HG03378 (cell line): ENCODE measurements around the gene BPIFB3.

Source experiments
- ATAC-seq: cut with Tn5 transposase; IDR thresholded peaks from one replicate; pipeline ENCODE4 v1.9.1; 2021; ENCODE audit warnings: mild to moderate bottlenecking, moderate library complexity; ENCODE audit not compliant: unreplicated experiment

Gene BPIFB3

DNA sequence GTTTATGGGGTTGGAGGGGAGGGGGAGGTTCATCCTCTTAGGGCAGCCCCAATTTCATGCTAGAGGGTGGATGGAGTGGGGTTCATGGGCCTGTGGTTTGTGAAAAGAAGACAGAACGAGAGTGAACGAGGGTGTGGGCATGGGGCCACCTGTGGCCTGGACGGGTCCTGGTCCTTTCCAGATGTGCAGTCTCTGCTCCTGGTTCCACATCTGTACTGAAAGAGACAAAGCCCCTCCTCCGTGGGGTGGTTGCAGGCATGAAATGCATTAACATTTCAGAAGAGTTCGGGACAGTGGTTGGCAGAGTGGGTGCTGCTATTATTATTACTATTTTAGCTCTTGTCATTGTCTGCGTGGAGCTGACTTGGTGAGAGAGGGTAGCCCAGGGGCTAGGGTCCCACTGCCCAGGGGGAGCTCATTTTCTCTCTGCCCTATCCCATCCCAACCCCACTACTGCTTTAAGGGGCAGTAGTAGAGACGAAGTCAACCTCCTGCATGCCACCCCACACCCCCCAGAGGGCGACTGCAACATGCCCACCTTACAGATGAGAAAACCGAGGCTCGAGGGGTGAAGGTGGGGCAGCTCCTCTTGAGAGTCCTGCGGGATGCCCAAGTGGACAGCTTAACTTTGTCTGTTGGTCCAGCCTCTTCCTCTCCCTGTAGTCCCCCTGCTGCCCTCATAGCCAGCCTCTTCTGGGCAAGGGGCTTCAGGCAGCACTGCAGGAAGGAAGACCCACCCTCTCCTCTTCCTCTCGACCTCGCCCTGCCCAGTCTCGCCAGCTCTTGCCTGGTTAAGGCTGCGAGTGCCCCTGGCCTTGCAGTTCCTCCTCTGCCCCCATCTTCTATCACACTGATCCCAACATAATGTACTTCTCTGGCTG lies 37.8 kb upstream of the BPIFB3 start:
- ATAC-seq, result no peak

DNA sequence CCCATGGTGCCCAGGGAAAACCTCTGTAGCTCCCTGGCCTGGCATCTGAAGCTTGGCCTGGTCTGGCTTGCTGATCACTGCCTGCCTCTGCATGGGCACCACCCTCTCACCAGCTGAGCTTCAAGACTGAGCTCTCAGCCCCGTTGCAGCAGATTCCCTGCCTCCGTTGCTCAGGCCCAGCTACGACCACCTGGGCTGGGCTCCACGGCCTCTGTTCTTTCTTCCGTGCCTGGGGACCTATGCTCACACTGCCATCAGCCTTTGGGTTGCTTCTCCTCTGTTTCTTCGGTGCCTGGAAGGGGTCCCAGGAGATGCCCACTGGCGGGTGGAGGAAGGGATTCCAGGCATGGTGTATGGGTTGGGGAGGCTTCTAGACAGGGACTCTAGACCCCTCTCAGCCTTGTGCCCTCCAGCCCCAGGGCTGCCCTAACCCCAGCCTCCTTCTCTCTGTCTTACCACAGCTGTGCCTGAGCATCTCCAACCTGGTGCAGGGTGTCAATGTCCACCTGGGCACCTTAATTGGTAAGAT lies 37.1 kb upstream of the BPIFB3 start:
- ATAC-seq, result no peak

DNA sequence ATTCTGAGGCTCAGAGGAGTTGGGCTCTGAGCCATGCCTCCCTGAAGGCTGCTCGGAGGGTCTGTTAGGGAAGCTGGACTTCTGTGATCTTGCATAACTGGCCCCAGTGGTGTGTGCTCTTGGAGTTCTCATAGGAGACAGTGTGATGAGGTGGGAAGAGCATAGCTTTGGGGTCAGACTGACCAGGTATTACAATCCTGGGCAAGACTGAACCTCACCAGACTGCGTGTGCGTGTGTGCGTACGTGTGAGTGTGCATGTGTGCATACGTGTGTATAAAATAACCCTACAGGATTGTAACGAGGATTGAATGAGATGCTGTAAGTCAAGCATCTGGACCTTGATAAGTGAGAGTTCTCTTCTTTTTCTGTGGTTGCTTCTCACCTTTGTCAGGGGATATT lies 36.2 kb upstream of the BPIFB3 start:
- no peak for ATAC-seq

DNA sequence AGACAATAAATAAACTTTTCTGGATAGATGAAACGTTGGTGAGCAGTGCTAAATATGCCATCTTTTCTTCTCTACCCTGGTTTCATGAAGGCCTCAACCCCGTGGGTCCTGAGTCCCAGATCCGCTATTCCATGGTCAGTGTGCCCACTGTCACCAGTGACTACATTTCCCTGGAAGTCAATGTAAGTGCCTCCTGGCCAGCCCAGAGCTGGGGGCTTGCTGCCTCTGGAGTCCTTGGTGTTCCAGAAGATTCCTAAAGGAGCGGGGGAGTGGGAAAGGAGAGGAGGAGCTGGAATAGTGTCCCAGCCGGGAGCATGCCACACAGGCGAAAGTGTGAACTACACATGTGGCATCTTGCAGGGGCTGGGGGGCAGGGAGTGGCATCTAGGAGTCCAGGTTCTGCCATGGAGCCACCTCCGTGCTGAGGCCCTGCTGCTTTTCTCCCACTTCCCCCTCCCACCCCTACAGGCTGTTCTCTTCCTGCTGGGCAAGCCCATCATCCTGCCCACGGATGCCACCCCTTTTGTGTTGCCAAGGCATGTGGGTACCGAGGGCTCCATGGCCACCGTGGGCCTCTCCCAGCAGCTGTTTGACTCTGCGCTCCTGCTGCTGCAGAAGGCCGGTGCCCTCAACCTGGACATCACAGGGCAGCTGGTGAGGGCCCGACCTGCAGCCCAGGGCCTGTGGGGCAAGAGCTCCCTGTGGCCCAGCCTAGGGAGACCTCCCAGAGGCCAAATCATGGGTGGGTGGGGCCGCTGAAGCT lies 35.4 kb upstream of the BPIFB3 start:
- ATAC-seq, result no peak

DNA sequence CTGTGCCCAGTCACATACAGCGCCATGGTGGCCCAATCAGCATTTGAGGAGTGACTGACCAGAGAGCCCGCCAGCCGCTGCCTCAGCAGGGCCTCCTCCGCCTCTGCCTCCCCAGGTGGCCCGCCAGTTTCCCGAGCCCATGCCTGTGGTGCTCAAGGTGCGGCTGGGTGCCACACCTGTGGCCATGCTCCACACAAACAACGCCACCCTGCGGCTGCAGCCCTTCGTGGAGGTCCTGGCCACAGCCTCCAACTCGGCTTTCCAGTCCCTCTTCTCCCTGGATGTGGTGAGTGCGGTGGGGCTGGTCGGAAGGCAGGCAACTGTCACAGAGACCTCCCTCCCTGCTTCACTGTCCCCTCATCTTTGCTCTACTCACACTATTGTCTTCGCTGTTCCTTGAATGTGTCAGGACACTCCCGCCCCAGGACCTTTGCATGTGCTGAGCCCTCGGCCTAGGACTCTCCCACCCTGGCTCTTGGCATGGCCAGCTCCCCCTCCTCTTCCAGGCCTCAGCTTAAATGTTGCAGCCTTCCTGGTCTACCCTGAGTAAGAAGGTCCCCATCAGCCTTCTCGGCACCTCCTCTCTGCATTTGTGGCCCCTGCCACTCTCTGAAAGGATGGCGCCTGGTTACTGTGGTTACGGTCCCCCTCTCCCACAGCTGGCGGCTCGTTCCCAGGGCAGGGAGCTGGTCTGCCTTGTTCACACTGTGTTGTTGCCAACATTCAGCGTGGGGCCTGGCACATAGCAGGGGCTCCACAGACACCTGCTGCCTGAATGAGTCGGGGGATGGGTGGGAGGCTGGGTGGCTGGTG lies 34.0 kb upstream of the BPIFB3 start:
- no peak for ATAC-seq

DNA sequence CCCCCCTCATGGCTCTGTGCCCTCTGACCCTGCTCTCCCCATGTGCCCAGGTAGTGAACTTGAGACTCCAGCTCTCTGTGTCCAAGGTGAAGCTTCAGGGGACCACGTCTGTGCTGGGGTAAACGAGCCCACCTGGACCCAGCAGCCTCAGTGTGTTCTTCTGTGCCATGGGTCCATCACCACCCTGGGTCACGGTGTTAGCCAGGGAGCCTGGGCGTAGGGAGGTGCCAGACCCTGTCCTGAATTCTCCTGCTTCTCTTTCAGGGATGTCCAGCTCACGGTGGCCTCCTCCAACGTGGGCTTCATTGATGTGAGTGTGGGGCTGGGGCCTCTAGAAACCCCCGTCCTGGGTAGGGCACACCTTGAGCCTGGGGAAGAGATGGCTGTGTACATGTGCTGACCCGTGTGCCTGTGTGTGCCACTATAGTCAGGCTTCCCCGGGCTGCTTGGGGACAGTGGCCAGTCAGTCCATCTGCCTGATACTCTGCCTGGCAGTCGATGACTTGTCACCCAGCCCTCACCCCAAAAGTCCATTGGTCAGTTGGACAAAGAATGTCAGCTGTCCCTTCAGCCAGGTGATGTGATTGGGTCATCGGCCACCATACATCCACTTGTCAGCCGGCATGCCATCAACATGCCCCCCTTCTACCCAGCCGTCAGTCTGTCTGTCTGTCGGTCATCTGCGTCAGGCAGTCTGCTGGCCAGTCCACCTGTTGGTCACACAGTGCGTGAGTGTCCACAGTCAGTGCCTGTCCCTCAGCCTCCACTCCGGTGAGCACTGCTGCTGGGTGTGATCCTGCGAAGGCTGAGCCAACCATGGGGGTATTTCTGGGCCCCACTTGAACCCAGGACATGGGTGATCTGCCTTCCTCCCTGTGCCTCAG lies 33.2 kb upstream of the BPIFB3 start:
- no peak for ATAC-seq

DNA sequence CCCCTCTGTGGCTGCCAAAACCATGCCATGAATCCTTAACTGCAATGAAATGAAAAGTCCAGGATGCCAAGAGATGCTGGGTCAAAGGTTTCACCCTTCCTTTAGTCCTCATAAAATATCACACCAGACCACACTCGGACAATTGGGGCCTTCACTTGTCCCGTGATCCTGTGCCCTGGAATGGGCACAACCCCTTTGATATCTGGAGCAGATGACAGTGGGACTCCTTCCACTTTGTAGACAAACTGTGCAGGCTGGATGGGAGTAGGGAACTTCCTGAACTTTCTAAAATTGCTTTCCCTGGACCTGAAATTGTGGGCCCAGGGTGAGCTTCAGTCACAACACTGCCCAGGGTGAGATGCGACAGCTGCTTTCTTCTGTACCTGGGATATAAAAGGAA lies 31.8 kb upstream of the BPIFB3 start:
- no peak for ATAC-seq

DNA sequence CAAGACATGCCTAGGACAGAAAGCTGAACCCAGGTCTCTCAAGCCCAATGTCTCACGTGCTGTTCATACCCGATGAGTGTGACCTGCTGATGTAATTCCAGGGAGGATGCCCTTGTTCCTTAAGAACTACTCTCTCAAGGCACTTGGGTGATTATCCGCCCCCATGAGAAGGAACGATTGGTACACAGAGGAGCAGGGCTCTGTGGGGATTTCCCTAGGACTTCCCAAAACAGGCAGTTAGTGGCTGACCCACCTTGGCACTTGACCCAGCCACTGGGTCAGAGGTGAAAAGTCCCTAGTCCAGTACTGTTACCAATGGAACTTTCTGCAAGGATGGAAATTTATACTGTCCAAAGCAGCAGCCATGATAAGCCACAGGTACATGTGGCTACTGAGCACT lies 31.4 kb upstream of the BPIFB3 start:
- ATAC-seq, result no peak

DNA sequence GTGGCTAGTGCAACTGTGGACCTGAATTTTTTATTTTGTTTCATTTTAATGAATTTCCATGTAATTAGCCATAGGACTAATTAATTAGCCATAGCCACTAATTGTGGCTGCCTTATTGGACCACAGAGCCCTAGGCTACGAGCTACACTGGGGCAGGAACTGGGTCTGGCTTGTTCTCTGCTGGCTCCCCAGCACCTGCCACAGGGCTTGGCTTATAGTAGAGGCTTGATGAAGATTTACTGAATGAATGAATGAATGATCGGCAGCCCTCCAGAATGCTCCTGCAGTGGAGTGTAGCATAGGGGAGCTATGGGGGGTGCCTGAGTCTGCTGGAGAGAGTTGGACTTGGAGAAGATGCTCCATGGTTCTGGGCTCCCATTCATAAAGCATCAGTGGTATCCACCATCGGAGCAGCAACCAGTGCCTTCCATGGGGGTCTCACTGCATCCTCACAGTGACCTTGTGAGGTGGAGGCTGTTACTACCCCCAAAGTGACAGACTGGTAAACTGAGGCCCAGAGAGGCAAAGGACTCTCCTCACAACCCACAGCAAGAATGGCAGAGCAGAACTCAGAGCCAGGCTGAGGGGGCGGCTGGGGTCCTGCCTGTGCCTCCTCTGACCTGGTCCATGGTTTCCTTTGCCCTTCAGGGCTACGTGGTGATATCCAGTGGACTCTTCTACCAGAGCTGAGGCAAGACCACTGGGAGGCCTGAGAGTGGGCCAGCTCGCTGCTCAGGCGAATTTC lies 30.8 kb upstream of the BPIFB3 start:
- no peak for ATAC-seq

DNA sequence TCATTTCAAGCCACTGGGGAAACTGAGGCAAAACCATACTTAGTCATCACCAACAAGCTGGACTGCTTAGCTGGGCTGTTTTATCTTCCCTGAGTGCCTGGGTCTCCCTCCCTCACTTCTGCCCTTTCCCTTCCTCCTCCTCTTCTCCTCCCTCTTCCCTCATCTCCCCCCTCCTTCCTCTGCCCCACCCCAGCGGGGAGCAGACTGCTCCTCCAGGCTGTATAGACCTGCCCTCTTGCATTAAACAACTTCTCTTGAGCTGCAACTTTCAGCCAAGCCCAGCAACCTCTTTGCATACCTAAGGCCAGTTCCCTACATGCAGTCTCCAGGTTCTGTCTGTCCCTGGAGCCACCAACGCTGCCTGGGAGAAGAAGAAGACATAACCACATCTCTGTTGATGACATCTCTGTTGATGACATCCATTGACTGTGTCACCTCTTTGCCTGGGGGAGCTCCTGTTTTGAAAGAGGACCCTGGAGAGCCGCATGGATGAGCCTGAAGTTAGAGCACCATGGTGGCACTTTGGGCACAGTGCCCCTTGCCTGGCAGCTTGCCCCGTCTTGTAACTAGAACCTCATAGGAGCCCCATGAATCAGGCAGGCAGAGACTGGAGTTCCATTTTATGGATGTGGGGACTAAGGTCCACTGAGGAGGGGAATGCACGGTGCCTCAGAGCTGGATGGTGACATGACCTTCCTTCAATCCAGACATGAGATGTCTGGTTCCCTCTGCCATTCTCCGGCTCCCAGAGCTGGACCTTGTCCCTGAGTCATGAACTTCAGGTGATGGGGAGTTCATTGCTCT lies 30.1 kb upstream of the BPIFB3 start:
- no peak for ATAC-seq

DNA sequence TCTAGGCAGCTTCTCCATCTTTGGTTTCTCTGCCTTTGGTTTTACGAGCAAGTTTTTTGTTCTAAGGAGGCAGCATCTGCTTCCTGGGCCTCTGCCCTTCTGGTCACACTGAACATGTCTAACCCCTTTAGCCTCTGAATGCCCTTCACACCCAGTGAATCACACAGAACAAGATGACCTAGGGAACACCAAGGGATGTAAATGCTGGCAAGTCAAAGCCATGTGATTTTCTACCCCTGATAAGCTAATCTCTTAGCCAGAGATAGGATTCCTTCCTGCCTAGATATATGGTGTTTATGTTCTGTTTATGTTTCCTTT lies 29.5 kb upstream of the BPIFB3 start:
- ATAC-seq, result no peak

DNA sequence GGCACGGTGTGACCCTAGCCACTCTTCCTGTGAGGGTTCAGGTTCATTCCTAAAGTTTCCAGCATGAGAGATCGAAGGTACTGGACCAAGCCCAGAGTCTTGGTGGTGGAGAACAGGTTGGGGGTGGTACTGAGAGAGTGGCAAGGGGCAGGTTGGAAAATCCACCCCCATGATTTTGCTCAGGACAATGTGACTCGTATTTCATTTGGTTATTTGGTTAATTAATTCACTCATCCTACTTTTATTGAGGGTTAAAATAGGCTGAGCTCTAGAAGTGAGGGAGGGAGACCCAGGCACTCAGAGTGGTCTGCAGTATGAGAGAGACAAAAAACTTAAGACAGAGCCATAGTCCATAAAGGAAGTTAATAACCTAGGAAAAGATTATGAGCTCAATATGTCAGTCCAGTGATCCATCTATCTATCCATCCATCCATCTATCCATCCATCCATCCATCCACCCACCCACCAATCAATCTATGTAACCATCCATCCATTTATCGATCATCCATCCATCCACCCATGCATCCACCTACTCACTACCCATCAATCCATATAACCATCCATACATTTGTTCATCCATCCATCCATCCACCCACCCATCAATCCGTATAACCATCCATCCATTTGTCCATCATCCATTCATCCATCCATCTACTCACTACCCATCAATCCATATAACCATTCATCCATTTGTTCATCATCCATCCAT lies 28.9 kb upstream of the BPIFB3 start:
- no peak for ATAC-seq

DNA sequence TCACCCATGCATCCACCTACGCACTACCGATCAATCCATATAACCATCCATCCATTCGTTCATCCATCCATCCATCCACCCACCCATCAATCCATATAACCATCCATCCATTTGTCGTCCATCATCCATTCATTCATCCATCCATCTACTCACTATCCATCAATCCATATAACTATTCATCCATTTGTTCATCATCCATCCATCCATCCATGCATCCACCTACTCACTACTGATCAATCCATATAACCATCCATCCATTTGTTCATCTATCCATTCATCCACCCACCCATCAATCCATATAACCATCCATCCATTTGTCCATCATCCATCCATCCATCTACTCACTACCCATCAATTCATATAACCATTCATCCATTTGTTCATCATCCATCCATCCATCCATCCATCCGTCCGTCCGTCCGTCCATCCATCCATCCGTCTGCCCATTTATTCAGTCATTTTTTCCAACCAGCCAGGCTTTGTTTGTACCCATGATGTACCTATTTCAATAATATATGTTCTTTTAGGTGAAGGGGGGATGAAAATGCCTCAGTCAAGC lies 28.3 kb upstream of the BPIFB3 start:
- no peak for ATAC-seq

DNA sequence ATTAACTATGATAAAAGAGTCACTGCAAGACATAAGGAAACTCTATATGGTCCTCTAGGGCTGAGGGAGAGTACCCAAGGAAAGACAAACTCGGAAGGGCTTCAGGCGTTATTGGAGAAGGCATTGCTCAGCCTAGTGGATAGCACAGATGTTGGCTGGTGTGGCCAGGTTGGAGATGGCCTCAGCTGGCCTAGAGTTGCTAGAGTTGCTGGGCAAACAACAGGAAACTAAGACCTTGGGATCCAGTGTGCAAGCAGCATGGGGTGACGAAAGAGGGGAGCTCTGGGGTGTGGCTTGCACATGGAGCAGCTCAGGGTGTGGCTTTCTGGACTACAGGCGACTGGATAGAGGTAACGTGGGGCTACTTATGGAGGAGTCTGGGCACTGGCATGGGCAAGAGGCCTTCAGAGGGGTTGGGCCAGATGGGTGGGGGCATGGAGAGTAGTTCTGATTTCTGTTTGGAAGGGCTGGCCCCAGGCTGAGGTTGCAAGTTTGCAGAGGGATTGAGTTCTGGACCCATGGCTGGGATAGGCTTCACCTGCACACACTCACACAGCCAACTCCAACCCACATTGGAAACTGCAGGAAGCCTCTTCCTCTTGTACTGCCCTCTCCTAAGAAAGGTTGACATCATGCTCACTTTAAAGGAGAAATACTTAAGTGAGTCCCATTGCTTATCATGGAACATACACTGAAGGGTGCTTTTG lies 27.5 kb upstream of the BPIFB3 start:
- ATAC-seq, result no peak

DNA sequence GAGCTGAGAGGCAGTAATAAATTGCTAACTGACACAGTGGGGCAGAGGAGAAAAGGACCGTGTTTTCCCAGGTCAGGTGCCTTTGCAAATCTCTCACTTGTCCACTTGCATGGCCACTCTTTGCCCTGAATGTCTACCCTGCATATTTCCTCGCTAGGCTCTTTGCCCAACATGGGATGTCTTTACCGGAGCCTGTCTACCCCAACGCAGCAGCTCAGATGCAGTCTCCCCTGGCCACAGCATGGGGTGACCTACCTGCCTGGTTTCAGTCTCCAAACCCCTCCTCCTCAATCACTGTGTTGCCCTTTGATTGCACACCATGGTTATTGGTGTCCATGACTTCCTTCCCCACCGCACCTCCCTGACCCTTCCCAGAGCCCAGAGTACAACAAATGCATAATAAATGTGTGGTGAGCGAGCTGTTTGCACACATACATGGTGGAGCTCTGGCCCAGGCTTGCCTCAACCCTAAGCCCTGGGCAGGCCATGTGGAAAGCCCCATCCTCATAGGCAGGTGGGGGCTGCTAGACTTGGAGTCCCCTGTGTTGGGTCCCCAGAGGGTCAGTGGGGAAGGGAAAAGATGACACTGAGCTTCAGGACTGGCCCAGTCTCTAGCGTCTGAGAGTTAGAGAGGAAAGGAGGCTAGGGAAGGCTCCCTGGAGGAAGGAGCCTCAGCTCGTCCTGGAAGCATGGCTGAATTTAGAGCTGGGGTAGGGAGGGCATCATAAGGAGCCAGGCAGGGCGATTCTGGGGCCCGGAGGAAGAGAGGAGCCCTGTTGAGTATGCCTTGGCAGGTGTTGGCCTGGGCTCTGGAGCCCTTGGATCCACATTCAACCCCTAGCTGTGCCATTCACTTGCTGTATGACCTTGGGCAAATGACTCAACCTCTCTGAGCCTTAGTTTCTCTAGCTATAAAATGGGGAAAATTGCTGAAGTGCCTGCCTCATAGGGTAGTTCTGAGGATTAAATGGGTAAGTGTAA lies 26.6 kb upstream of the BPIFB3 start:
- ATAC-seq, result no peak
